DMS153 treated with DMSO at 0.1 percent for 48 hours (cell line): Measurements from ENCODE around the gene SNRNP200.

Experiments used
- DNase-seq: peaks from one replicate; lab custom pipeline; 2025; ENCODE audit not compliant: unreplicated experiment; lab: John Stamatoyannopoulos, UW

SNRNP200 gene

DNA sequence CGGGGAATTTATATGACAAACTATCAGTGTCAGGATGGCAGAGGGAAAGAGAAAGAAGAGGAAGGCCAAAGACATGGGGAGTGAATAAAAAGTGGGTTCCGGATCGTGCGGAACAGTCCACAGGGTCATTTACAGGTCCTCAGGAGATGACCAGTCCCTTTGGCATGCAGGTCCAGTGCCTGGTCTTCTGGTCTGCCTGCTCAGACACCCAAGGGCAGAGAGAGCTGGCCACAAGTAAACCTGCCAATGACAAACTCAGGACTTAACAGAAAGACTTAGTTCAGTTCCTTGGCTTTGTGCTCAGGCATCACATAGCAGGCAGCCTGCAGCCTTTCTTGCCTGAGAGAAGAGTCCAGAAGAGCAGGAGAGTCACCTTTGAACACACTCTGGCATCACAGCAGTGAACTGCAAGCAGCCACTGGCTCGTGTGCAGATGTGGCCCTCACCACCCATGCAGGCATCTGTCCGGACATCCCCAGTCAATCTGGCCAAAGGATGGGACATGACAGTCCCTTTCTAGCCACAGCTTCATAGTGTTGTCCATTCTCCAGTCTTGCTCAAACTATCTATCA lies 53.5 kb downstream of the SNRNP200 start:
- no peak for DNase-seq

DNA sequence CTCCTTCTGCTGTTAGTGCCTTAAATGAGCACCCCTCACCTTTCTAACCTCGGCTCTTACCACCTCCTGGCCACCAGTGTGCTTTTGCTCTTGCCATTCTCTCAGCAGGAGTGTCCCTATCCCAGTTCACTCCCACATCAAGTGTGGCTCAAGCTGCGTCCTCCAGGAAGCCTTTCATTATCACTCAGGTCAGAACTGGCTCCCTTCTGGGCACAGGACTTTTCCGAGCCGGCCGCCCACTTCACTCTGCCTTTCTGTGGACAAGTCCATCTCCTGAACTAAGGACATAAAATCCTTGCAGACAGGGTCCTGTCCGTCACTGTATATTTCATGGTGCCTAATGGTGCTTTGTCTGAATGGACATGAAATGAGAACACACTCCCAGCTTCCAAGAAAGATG lies 55.2 kb downstream of the SNRNP200 start:
- DNase-seq: no peak

DNA sequence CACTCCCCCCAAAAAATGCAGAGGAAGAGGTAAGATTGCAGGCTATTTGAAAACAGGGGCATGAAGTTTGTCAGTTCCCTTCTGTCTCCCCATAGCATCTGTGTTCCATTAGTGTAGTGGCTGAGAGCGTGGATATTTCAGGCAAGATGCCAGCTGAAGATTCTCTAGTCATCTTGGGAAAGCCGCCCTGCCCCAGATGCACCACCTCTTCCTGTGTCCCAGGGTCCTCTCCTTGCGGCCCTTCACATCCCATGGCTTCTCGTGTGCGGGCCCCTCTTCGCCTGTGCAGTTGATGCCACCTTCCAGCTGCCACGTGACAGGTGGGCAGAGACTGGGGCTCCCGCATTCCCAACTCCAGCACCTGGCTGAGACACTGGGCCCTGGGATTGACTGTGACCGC lies 55.7 kb downstream of the SNRNP200 start:
- no peak for DNase-seq

DNA sequence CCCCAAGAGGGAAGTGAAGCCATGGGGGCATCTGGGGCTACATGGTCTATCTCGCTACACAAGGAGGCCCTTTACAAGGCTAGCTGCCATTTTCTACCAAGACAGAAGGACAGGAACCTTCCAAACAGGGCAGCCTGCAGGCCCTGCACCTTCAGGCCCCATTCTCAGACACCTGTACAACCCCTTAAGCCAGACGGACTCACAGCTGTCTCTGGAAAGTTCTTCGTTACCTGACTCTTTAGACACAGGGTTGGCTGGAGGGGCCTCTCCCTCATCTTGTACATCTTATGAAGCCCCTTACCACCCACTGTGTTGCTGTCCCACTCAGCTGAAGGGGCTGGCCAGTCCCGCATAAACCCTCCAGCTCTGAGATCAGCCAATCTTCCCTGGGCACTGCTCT lies 56.7 kb downstream of the SNRNP200 start:
- no peak for DNase-seq

DNA sequence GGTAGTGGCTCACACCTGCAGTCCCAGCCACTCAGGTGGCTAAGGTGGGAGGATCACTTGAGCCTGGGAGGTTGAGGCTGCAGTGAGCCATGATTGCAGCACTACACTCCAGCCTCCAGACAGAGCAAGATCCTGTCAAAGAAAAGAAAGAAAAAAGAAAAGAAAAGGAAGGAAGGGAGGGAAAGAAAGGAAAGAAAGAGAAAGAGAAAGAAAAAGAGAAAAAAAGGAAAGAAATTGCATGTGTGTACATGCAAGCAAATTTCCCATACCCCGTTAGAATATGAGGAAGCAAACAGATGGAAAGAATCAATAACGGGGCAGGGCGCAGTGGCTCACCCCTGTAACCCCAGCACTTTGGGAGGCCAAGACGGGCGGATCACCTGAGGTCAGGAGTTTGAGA lies 57.5 kb downstream of the SNRNP200 start:
- no peak for DNase-seq

DNA sequence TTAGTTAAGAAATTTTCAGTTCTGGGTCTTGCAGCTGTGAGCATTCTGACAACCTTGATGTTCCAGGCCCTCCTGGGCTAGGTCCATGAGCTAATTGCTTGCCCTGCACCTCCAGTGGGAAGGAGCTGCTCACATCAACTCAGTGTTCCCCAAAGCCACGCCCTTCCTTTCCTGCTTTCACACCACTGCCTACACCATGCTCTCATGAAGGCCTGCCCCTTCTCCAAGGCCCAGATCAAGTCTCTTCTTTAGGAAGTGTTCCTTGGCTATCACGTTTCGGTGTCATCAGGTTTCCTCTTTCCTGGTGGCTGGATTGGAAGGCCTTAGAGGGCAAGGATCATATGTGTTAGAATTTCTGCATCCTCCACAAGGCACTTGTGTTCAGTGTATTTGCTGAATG lies 58.3 kb downstream of the SNRNP200 start:
- no peak for DNase-seq

DNA sequence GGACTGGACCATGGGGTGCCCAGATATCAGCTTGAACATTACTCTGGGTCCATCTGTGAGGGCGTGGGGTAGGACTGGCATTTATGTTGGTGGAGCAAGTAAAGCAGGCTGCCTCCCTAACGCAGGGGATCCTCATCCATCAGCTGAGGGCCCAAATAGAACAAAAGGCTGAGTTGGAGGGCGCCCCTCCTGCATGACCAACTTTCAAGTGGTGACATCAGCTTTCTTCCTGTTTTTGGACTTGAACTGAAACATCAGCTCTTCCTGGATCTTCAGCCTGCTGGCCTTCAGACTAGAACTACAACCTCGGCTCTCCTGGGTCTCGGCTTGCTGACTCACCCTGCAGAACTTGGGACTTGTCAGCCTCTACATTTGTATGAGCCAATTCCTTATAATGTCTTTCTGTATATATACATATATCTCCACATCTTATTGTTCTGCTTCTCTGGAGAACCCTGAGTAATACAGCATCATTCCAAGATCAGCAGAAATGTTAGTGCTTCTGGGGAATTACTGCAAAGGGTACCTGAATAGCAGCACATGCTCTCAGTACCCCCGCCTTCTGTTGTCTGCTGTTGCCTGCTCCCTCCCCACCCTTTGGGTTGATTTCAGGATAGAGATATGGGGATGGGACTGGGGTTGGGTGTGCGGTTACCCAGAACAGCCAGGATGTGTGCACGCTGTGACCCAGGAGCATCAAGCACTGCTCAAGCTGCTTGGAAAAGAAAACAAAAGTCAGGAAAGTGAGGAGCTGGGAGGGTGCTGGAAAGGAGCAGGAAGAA lies 59.5 kb downstream of the SNRNP200 start:
- no peak for DNase-seq

DNA sequence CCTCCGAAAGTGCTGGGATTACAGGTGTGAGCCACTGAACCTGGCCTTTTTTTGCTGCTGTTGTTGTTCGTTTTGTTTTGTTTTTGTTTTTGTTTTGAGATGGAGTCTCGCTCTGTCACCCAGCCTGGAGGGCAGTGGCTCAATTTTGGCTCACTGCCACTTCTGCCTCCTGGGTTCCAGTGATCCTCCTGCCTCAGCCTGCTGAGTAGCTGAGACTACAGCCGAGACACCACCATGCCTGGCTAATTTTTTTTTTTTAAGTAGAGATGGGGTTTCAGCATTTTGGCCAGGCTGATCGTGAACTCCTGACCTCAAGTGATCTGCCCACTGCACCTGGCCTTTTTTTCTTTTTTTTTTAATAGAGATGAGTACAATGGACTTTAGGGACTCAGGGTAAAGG lies 61.5 kb downstream of the SNRNP200 start:
- no peak for DNase-seq

DNA sequence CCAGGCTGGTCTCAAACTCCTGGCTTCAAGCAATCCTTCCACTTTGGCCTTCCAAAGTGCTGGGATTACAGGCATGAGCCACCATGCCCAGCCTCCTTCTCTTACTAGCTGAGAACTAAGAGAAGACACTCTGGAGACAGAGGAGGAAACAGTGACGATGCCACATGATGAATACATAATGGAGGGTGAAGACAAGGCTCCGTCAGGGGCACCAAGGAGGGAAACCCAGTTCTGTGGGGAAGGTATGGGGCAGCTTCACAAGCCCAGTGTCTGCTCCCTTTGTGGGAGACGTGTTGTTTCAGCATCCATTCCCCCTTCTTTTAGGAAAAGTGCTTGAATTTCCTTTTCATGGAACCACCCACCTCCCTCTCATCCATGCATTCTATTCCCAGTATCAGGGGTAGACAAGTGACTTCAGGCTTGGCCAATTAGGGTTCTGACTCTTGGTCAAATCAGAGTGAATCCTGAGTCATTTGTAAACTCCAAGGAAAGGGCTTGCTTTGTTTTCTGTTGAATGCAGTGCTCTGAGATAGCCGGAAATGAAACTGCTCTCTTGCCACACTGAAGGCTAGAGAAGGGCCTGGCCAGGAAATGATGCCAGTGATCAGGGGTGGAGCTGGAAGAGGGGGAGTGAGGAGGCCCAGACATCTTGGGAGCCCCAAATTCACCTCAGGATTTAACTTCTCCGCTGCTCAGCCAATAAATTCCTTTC lies 63.3 kb downstream of the SNRNP200 start:
- no peak for DNase-seq

DNA sequence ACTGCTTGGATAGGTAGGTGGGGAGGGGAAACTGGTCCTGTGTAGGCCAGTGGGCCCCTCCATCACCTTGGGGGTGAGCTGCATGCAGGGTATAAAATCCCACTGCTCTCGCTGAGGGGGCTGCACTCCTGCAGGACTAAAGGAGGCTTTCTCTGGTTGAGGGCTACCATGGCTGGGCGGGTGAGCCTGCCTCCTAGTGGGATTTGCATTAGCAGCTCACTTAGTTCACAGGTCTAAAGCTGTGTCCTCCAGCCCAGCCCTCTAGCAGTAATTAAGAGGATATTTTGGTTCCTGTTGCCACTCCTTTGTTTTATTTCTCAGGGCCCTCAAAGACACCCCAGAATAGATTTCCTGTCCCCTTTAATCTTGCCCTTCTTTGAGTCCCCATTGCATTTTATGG lies 64.1 kb downstream of the SNRNP200 start:
- no peak for DNase-seq

DNA sequence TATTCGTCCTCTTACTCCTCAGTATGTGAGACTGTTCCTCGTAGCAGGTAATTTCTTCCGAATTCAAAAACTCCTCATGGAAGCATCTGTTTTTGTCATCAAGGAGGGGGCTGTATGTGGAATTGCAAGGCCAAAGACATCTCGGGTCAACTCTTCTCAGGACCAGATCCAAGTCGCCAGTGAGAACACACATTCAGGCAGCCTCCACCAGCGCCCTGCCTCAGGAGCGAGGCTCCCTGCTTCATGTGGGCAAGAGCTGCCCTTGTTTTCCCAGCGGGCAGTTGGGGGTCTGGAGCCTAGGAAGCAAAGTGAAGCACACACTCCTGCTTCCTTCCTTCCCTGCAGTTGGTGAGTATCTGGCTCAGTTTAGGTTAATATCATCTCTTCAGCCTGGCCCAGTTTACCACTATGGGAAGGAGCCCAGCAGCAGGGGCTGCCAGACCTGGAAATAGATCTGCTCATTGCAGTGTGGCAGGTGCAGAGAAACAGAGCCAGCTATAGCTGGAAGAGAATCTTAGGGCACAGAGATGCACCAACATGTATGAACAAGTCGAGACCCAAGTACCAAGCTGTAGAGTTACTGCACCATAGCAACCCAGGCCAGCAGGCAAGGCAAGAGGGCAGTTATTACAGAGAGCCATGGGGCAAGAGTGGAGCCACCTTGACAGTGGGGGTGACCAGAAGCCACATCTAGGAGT lies 64.9 kb downstream of the SNRNP200 start:
- no peak for DNase-seq

DNA sequence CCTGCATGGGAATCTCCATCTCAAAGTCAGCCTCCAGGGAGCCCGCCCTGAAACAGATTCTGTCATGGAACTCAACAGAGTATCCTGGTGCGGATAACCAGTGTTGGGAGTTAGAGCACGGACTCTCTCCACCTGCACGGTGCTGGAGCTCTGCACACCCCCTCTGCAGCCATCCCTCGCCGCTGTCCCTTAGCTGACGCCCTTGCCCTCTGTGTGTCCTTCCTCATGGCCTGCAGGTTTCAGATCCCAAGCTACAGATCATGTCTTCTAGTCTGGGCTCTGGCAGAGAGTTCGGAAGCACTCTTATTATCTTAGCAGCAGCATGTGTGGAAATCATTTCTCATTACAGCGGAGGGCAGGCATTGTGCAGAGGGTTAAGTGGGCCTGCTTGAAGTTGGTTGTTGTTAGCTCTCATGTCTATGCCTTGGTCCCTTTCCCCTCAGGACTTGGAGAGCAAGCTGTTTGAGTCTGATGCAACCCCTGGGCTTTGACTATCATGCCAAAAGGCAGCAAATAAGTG lies 65.5 kb downstream of the SNRNP200 start:
- DNase-seq: no peak

DNA sequence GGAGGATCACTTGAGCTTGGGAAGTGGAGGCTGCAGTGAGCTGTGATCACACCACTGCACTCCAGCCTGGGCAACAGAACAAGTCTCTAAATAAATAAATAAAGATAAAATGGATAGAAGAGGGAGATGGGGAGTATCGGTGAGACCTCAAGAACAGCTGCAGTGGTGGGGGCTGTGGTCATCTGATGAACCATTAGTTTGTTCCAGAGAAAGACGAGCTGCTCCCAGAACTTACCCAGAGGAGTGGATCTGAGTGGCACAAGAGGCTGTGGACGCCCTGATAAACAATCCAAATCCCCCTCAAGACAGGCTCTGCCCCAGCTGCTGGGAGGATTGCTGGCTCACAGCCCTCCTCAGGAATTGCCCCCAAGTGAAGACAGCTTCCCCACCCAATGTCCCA lies 66.3 kb downstream of the SNRNP200 start:
- no peak for DNase-seq

DNA sequence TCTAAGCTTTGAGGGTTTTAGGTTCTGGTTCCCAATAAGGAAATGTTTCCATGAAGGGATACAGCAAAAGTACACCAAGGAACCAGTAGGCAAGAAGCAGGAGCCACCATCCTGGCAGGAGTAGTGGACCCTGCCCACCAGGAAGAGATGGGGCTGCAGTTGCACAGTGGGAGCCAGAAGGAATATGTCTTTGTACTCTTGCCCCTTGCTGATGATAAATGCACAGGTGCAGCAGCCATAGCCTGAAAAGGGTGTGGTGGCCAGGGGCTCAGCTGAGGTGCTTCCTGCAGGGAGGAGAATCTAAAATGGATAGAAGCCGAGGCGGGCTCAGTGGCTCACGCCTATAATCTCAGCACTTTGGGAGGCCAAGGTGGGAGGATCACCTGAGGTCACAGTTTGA lies 67.1 kb downstream of the SNRNP200 start:
- no peak for DNase-seq

DNA sequence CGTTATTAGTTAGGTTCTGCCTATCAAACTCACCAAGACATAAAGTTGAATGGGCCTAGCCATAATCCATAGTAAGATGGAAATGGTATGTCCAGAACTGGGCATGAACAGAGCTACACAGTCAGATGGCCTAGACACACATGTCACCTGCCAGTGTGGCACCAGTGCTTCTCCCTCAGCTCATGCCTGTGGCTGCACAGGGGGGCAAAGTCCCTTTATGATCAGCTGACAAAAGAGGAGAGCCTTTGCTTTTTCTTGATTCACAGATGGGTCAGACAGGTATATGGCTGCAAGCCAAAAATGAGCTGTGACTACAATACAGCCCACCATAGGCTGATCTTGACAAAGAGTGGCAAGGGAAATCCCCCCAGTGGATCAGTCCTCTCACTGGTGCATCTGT lies 68.5 kb downstream of the SNRNP200 start:
- no peak for DNase-seq

DNA sequence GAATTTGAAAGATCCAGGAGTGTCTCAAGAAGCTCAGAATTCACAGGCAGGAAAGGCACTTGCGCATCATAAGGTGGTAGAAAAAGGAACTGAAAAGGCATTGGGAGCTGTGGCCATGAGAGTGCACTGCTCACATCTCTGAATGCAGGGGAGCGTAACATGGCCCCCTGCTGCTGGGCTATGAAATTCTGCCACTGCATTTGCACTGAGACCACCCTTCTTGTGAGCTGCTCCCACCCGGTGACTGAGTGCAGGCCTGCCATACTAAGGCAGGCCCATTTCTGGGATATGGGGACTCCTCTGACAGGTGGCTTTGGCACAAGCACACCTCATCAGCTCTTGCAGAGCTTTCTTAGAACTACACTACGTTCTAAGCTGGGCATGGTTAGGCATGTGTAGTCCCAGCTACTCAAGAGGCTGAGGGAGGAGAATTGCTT lies 71.4 kb downstream of the SNRNP200 start:
- DNase-seq: no peak

DNA sequence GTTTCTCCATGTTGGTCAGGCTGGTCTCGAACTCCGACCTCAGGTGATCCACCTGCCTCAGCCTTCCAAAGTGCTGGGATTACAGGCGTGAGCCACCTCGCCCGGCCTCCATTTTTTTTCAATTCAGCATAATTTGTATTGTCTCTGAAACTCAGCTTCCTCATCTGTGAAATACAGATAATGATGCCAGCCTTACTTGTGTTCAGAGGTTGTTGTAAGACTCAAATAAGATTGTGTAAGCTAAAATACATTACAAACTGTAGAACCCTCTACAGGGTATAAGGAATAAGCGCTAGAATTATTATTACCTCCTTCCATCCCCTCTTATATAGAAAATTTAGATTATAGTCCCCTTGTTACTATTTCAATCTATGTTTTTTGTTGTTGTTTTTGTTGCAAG lies 71.9 kb downstream of the SNRNP200 start:
- no peak for DNase-seq

DNA sequence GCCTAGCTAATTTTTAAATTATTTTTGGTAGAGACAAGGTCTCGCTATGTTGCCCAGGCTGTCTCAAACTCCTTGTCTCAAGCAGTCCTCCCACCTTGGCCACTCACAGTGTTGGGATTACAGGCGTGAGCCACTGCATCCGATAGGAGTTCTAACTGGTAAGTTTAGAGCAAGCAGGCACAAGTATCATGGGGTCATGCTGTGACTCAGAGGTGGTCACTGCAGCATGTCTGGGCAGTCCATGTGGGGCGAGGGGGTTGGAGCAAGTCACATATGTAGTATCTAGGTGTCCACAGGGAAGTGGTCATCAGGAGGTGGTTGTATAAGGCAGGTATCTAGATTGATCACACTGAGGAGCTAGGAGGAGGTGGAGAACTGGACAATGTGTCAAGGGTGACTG lies 74.0 kb downstream of the SNRNP200 start:
- no peak for DNase-seq

DNA sequence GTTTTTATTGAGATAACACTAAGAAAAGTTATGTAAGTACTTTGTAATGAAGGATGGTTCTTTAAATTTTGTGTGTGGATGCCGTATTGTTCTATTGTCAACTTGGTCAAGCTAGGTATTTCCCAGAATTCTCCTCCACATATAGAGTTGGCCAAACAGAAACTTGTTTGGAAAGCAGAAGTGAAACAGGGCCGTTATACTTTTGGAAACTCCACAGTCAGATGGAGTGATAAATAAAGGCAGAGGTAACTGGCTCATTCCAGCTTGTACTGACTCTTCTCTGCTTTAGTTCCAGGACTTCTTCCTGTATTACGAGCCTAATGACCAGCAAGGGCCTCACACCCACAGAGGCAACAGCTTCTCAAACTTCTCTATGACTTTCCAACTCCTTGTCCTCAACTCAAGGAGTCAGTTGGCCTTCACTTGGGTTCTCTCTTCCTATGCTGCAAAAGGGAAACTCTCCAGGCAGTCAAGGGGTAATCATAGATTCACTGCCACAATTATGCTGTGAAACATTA lies 80.3 kb downstream of the SNRNP200 start:
- no peak for DNase-seq
